HEK293 (cell line): ENCODE data around the gene MAPK9.
A peak's percentile ranks its signal among the peaks of the same experiment; 100 is the strongest.

Experiments used
- OVOL3 ChIP-seq: fragments of 450-650 bp; formaldehyde crosslinking; IDR thresholded peaks from 2 replicates; pipeline ENCODE4 v1.5.1; 2016; ENCODE audit warnings: missing biosample characterization, missing genetic modification characterization
- RBAK ChIP-seq: fragments of 450-650 bp; formaldehyde crosslinking; IDR thresholded peaks from 2 replicates; pipeline ENCODE4 v1.5.1; 2016; ENCODE audit warnings: missing biosample characterization, missing genetic modification characterization
- SETDB1 ChIP-seq: IDR thresholded peaks from one replicate; pipeline ENCODE4 v1.6.1; 2017; ENCODE audit warnings: mild to moderate bottlenecking, low read length, moderate library complexity, mixed read lengths; ENCODE audit not compliant: insufficient read length
- TCF7L2 ChIP-seq: IDR thresholded peaks from 2 replicates; pipeline ENCODE4 v1.6.1; 2011; ENCODE audit warnings: low read depth, mild to moderate bottlenecking, inconsistent platforms, low read length, moderate library complexity, borderline replicate concordance
- TRIM28 ChIP-seq: IDR thresholded peaks from 2 replicates; pipeline ENCODE4 v1.6.1; 2011; ENCODE audit warnings: low read length, control low read depth, borderline replicate concordance
- ZNF10 ChIP-seq: fragments of 450-650 bp; formaldehyde crosslinking; IDR thresholded peaks from 2 replicates; pipeline ENCODE4 v1.5.1; 2017; ENCODE audit warnings: missing biosample characterization, missing genetic modification characterization
- ZNF174 ChIP-seq: fragments of 450-650 bp; formaldehyde crosslinking; IDR thresholded peaks from 2 replicates; pipeline ENCODE4 v1.5.0; 2017; ENCODE audit warnings: missing biosample characterization, mild to moderate bottlenecking, missing genetic modification characterization
- ZNF211 ChIP-seq: fragments of 450-650 bp; formaldehyde crosslinking; IDR thresholded peaks from 2 replicates; pipeline ENCODE4 v1.5.1; 2016; ENCODE audit warnings: low read depth, missing biosample characterization, missing genetic modification characterization
- ZNF350 ChIP-seq: fragments of 450-650 bp; formaldehyde crosslinking; IDR thresholded peaks from 2 replicates; pipeline ENCODE4 v1.5.0; 2017; ENCODE audit warnings: missing biosample characterization, mild to moderate bottlenecking, missing genetic modification characterization
- ZNF433 ChIP-seq: fragments of 450-650 bp; formaldehyde crosslinking; IDR thresholded peaks from 2 replicates; pipeline ENCODE4 v1.5.1; 2016; ENCODE audit warnings: missing biosample characterization, missing genetic modification characterization, low read depth
- ZNF514 ChIP-seq: fragments of 450-650 bp; formaldehyde crosslinking; IDR thresholded peaks from 2 replicates; pipeline ENCODE4 v1.5.1; 2016; ENCODE audit warnings: missing biosample characterization, missing genetic modification characterization
- ZNF548 ChIP-seq: fragments of 450-650 bp; formaldehyde crosslinking; IDR thresholded peaks from 2 replicates; pipeline ENCODE4 v1.5.1; 2016; ENCODE audit warnings: missing biosample characterization, missing genetic modification characterization
- ZNF677 ChIP-seq: fragments of 450-650 bp; IDR thresholded peaks from 2 replicates; pipeline ENCODE4 v1.5.0; 2018; ENCODE audit warnings: missing biosample characterization, mild to moderate bottlenecking, missing genetic modification characterization, moderate library complexity
- ZNF701 ChIP-seq: fragments of 450-650 bp; formaldehyde crosslinking; IDR thresholded peaks from 2 replicates; pipeline ENCODE4 v1.5.1; 2016; ENCODE audit warnings: missing biosample characterization, missing genetic modification characterization
- ZNF768 ChIP-seq: fragments of 450-650 bp; formaldehyde crosslinking; IDR thresholded peaks from 2 replicates; pipeline ENCODE4 v1.5.1; 2018; ENCODE audit warnings: missing biosample characterization, mild to moderate bottlenecking, missing genetic modification characterization
- ZNF777 ChIP-seq: fragments of 450-650 bp; formaldehyde crosslinking; IDR thresholded peaks from 2 replicates; pipeline ENCODE4 v1.5.1; 2017; ENCODE audit warnings: missing biosample characterization, missing genetic modification characterization, borderline replicate concordance
- TF ChIP-seq, protein P1 (sequence below): fragments of 450-650 bp; formaldehyde crosslinking; IDR thresholded peaks from 2 replicates; pipeline ENCODE4 v1.5.1; 2016; ENCODE audit warnings: missing biosample characterization, missing genetic modification characterization
- TF ChIP-seq, protein P2 (sequence below): fragments of 450-650 bp; formaldehyde crosslinking; IDR thresholded peaks from 2 replicates; pipeline ENCODE4 v1.5.1; 2017; ENCODE audit warnings: missing biosample characterization, mild to moderate bottlenecking, missing genetic modification characterization, moderate library complexity
- TF ChIP-seq, protein P3 (sequence below): fragments of 450-650 bp; formaldehyde crosslinking; IDR thresholded peaks from 2 replicates; pipeline ENCODE4 v1.5.1; 2016; ENCODE audit warnings: missing biosample characterization, missing genetic modification characterization, low read depth
- TF ChIP-seq, protein P4 (sequence below): fragments of 450-650 bp; formaldehyde crosslinking; IDR thresholded peaks from 2 replicates; pipeline ENCODE4 v1.5.1; 2017; ENCODE audit warnings: missing biosample characterization, missing genetic modification characterization
- TF ChIP-seq, protein P5 (sequence below): fragments of 450-650 bp; formaldehyde crosslinking; IDR thresholded peaks from 2 replicates; pipeline ENCODE4 v1.5.1; 2016; ENCODE audit warnings: missing biosample characterization, missing genetic modification characterization
- TF ChIP-seq, protein P6 (sequence below): fragments of 450-650 bp; formaldehyde crosslinking; IDR thresholded peaks from 2 replicates; pipeline ENCODE4; 2016; ENCODE audit warnings: missing biosample characterization, missing genetic modification characterization
- TF ChIP-seq, protein P7 (sequence below): fragments of 450-650 bp; formaldehyde crosslinking; IDR thresholded peaks from 2 replicates; pipeline ENCODE4 v1.5.1; 2016; ENCODE audit warnings: missing biosample characterization, missing genetic modification characterization
- TF ChIP-seq, protein P8 (sequence below): fragments of 450-650 bp; formaldehyde crosslinking; IDR thresholded peaks from 2 replicates; pipeline ENCODE4 v1.5.1; 2016; ENCODE audit warnings: missing biosample characterization, missing genetic modification characterization
- TF ChIP-seq, protein P9 (sequence below): fragments of 450-650 bp; formaldehyde crosslinking; IDR thresholded peaks from 2 replicates; pipeline ENCODE4 v1.5.1; 2016; ENCODE audit warnings: missing biosample characterization, missing genetic modification characterization

Gene MAPK9

DNA sequence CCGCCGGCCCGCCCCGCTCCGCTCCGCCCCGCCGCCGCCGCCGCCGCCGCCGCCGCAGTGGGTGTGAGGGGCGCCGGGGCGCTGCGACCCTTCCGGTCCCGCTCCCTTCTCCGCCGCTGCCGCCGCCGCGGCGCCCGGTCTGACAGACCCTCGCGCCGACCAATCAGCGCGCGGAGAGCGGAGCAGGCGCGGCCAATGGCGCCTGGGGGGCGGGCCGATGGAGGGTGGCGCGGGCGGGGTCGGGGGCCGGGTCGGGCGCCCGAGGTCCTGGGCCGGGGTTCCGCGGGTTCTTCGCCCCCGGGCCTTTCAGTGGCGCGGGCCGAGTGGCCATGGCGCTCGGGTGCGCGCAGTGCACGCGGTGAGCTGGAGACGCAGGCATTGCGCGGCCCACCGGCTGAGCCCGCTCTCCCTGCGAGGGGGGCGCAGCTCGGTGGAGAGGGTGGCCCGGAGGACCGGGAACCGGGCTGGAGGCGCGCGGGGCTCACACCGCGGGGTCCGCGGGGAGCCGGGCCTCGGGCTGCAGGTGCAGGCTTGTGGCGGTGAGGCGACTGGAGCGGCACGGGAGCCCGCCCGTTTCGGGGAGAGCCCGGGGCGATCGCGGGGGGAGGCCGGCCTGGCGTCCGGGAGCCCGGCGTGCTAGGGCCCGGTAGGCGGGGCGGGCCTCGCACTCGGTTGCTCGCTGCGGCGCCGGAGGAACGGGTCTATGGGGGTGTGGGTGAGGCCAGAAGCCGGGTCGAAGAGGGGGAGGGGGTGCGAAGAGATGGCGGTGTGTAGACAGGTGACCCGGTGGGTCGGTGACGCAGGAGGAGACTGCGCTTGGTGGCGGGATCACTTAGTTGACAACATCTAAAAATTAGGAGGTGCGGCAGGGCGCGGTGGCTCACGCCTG lies at the start of gene MAPK9 (continued):
- TF ChIP-seq, protein P1, sequence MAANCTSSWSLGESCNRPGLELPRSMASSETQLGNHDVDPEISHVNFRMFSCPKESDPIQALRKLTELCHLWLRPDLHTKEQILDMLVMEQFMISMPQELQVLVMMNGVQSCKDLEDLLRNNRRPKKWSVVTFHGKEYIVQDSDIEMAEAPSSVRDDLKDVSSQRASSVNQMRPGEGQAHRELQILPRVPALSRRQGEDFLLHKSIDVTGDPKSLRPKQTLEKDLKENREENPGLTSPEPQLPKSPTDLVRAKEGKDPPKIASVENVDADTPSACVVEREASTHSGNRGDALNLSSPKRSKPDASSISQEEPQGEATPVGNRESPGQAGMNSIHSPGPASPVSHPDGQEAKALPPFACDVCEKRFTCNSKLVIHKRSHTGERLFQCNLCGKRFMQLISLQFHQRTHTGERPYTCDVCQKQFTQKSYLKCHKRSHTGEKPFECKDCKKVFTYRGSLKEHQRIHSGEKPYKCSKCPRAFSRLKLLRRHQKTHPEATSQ = no peak
- TF ChIP-seq, protein P2, sequence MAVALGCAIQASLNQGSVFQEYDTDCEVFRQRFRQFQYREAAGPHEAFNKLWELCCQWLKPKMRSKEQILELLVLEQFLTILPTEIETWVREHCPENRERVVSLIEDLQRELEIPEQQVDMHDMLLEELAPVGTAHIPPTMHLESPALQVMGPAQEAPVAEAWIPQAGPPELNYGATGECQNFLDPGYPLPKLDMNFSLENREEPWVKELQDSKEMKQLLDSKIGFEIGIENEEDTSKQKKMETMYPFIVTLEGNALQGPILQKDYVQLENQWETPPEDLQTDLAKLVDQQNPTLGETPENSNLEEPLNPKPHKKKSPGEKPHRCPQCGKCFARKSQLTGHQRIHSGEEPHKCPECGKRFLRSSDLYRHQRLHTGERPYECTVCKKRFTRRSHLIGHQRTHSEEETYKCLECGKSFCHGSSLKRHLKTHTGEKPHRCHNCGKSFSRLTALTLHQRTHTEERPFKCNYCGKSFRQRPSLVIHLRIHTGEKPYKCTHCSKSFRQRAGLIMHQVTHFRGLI (tag by site-specific recombination) = no peak
- TF ChIP-seq ZNF677 (tag by site-specific recombination) = peak; percentile 45; the same call in 1 of the 2 replicates
- TF ChIP-seq, protein P3, sequence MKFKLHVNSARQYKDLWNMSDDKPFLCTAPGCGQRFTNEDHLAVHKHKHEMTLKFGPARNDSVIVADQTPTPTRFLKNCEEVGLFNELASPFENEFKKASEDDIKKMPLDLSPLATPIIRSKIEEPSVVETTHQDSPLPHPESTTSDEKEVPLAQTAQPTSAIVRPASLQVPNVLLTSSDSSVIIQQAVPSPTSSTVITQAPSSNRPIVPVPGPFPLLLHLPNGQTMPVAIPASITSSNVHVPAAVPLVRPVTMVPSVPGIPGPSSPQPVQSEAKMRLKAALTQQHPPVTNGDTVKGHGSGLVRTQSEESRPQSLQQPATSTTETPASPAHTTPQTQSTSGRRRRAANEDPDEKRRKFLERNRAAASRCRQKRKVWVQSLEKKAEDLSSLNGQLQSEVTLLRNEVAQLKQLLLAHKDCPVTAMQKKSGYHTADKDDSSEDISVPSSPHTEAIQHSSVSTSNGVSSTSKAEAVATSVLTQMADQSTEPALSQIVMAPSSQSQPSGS (tag by site-specific recombination) = no peak
- TF ChIP-seq, protein P4, sequence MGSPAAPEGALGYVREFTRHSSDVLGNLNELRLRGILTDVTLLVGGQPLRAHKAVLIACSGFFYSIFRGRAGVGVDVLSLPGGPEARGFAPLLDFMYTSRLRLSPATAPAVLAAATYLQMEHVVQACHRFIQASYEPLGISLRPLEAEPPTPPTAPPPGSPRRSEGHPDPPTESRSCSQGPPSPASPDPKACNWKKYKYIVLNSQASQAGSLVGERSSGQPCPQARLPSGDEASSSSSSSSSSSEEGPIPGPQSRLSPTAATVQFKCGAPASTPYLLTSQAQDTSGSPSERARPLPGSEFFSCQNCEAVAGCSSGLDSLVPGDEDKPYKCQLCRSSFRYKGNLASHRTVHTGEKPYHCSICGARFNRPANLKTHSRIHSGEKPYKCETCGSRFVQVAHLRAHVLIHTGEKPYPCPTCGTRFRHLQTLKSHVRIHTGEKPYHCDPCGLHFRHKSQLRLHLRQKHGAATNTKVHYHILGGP (tag by site-specific recombination) = no peak
- no peak for TF ChIP-seq TRIM28
- TF ChIP-seq, protein P5, sequence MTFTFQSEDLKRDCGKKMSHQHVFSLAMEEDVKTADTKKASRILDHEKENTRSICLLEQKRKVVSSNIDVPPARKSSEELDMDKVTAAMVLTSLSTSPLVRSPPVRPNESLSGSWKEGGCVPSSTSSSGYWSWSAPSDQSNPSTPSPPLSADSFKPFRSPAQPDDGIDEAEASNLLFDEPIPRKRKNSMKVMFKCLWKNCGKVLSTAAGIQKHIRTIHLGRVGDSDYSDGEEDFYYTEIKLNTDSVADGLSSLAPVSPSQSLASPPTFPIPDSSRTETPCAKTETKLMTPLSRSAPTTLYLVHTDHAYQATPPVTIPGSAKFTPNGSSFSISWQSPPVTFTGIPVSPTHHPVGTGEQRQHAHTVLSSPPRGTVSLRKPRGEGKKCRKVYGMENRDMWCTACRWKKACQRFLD (tag by site-specific recombination) = no peak
- TF ChIP-seq ZNF174 (tag by site-specific recombination) = no peak
- TF ChIP-seq ZNF433 (tag by site-specific recombination) = no peak
- TF ChIP-seq ZNF777 (tag by site-specific recombination) = no peak
- TF ChIP-seq, protein P6, sequence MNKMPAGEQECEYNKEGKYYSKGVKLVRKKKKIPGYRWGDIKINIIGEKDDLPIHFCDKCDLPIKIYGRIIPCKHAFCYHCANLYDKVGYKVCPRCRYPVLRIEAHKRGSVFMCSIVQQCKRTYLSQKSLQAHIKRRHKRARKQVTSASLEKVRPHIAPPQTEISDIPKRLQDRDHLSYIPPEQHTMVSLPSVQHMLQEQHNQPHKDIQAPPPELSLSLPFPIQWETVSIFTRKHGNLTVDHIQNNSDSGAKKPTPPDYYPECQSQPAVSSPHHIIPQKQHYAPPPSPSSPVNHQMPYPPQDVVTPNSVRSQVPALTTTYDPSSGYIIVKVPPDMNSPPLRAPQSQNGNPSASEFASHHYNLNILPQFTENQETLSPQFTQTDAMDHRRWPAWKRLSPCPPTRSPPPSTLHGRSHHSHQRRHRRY = no peak
- TF ChIP-seq, protein P7, sequence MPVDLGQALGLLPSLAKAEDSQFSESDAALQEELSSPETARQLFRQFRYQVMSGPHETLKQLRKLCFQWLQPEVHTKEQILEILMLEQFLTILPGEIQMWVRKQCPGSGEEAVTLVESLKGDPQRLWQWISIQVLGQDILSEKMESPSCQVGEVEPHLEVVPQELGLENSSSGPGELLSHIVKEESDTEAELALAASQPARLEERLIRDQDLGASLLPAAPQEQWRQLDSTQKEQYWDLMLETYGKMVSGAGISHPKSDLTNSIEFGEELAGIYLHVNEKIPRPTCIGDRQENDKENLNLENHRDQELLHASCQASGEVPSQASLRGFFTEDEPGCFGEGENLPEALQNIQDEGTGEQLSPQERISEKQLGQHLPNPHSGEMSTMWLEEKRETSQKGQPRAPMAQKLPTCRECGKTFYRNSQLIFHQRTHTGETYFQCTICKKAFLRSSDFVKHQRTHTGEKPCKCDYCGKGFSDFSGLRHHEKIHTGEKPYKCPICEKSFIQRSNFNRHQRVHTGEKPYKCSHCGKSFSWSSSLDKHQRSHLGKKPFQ (tag by site-specific recombination) = no peak
- no peak for TF ChIP-seq OVOL3 (tag by site-specific recombination)
- TF ChIP-seq ZNF350 (tag by site-specific recombination) = no peak
- TF ChIP-seq, protein P8, sequence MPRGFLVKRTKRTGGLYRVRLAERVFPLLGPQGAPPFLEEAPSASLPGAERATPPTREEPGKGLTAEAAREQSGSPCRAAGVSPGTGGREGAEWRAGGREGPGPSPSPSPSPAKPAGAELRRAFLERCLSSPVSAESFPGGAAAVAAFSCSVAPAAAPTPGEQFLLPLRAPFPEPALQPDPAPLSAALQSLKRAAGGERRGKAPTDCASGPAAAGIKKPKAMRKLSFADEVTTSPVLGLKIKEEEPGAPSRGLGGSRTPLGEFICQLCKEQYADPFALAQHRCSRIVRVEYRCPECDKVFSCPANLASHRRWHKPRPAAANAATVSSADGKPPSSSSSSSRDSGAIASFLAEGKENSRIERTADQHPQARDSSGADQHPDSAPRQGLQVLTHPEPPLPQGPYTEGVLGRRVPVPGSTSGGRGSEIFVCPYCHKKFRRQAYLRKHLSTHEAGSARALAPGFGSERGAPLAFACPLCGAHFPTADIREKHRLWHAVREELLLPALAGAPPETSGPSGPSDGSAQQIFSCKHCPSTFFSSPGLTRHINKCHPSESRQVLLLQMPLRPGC (tag by site-specific recombination) = no peak
- TF ChIP-seq RBAK (tag by site-specific recombination) = no peak
- no peak for TF ChIP-seq ZNF211 (tag by site-specific recombination)
- no peak for TF ChIP-seq ZNF514
- no peak for TF ChIP-seq ZNF701
- no peak for TF ChIP-seq TCF7L2
- no peak for TF ChIP-seq SETDB1
- TF ChIP-seq ZNF548 (tag by site-specific recombination) = no peak
- no peak for TF ChIP-seq ZNF768
- TF ChIP-seq ZNF10 (tag by site-specific recombination) = no peak
- TF ChIP-seq, protein P9, sequence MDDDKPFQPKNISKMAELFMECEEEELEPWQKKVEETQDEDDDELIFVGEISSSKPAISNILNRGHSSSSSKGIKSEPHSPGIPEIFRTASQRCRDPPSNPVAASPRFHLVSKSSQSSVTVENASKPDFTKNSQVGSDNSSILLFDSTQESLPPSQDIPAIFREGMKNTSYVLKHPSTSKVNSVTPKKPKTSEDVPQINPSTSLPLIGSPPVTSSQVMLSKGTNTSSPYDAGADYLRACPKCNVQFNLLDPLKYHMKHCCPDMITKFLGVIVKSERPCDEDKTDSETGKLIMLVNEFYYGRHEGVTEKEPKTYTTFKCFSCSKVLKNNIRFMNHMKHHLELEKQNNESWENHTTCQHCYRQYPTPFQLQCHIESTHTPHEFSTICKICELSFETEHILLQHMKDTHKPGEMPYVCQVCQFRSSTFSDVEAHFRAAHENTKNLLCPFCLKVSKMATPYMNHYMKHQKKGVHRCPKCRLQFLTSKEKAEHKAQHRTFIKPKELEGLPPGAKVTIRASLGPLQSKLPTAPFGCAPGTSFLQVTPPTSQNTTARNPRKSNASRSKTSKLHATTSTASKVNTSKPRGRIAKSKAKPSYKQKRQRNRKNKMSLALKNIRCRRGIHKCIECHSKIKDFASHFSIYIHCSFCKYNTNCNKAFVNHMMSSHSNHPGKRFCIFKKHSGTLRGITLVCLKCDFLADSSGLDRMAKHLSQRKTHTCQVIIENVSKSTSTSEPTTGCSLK (tag by site-specific recombination) = no peak
